ENCODE results near the gene LRRC39.

- no peak for TF ChIP-seq HMGXB4 (CRISPR knock-in tag; IDR thresholded peaks at IDR 0.05)
- TF ChIP-seq CTCF (IDR thresholded peaks at IDR 0.05), result no peak
- no peak for TF ChIP-seq ZNF232 (CRISPR knock-in tag; IDR thresholded peaks at IDR 0.05)
- TF ChIP-seq ZBTB21 (CRISPR knock-in tag; IDR thresholded peaks at IDR 0.05; ENCODE audit: borderline replicate concordance), result no peak
- TF ChIP-seq ESRRA (CRISPR knock-in tag; IDR thresholded peaks at IDR 0.05; ENCODE audit: borderline replicate concordance), result no peak
- TF ChIP-seq USF2 (CRISPR knock-in tag; IDR thresholded peaks at IDR 0.05), result no peak
- TF ChIP-seq RORB (CRISPR knock-in tag; IDR thresholded peaks at IDR 0.05), result no peak
- no peak for TF ChIP-seq NR3C1 (CRISPR knock-in tag; conservative IDR thresholded peaks at IDR 0.05; ENCODE audit: low read depth)
- TF ChIP-seq JAZF1 (CRISPR knock-in tag; IDR thresholded peaks at IDR 0.05), result no peak
- TF ChIP-seq SP1 (CRISPR knock-in tag; conservative IDR thresholded peaks at IDR 0.05), result no peak
- no peak for TF ChIP-seq ZSCAN18 (CRISPR knock-in tag; IDR thresholded peaks at IDR 0.05)
- TF ChIP-seq TCF7 (CRISPR knock-in tag; IDR thresholded peaks at IDR 0.05; ENCODE audit: low read depth), result no peak
- TF ChIP-seq ZNF416 (CRISPR knock-in tag; IDR thresholded peaks at IDR 0.05), result no peak
These were observed 47.4 kb downstream of the LRRC39 start for GRCh38 chr1:100130552-100131077.

Data from WTC11 (cell line).